ENCODE measurements around the gene SLC1A7. TPM values are rescaled to one million over a fixed set of nuclear protein-coding genes. Genes with fewer than 3 reads are reported as not detected.

The SLC1A7 gene
- total RNA-seq, 2 donors from 2014 or later = not detected

DNA sequence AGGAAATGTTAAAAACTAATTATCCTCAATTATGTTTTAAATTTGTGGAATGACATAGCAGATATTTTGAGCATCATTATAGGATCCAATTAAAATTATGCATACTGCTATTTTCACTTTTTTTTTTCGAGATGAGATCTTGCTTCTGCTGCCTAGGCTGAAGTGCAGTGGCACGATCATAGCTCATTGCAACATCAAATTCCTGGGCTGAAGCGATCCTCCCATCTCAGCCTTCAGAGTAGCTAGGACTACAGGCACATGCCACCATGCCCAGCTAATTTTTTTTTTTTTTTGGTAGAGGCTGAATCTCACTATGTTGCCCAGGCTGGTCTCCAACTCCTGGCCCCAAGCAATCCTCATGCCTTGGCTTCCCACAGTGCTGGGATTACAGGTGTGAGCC, 11.3 kb upstream of the SLC1A7 start:
- H3K27ac Mint-ChIP-seq = no peak overlapping the region
- H3K36me3 Mint-ChIP-seq (ENCODE audit: low read depth) = peaks cover 2% of the 10 kb centered on the region
- H3K4me3 Mint-ChIP-seq = no peak overlapping the region
- DNase-seq = no peak
- H3K27me3 Mint-ChIP-seq = peaks cover 34% of the 10 kb centered on the region
- no peak for ATAC-seq
- H3K4me1 Mint-ChIP-seq = no peaks in the 10 kb centered on the region
- H3K9me3 ChIP-seq (ENCODE audit: control insufficient read depth, low read length, poor library complexity, severe bottlenecking) = no peaks in the 10 kb centered on the region

DNA sequence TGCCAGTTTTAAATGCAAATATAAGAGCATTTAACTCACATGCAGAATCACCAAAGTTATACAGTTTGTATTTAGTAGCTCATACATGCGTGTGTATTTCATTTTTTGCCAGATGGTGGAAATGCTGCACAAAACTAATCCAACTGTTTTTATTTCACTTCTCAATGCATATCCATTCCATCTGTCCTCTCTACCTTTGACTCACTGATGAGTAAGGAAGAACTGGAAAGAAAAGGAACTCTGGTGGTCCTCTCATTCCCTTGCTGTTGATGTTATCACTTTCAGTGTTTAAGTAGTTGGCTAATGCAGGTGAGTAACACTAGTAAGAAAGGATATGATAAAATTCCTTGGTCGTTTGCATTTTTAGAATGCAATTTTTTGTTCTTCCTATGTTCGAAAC, 5.7 kb upstream of the SLC1A7 start:
- H3K9me3 ChIP-seq (ENCODE audit: control insufficient read depth, low read length, poor library complexity, severe bottlenecking) = no peaks in the 10 kb centered on the region
- Mint-ChIP-seq H3K27me3 (peaks cover 23% of the 10 kb centered on the region), H3K27ac (no peak overlapping the region), H3K4me1 (no peaks in the 10 kb centered on the region), H3K36me3 (ENCODE audit: low read depth) (no peaks in the 10 kb centered on the region), H3K4me3 (no peak overlapping the region)
- DNase-seq (no peak), ATAC-seq (no peak)

DNA sequence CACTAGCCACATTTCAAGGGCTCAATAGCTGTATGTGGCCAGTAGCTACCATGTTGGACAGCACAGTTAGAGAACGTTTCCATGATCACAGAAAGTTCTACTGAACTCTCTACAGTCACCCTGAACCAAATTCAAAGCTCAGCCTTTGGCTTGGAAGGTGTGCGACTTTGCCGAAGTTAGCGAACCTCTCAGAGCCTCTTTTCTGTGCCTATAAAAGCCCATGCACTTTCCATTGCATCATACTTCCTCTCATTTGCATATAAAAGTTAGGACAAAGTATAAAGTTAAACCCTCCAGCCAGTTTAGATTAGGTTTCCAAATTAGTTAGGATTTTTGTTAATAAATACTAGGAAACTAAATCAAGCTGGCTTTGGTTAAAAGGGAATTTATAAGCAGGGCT, 4.7 kb upstream of the SLC1A7 start:
- no peaks in the 10 kb centered on the region for H3K36me3 Mint-ChIP-seq (ENCODE audit: low read depth)
- ATAC-seq (no peak), DNase-seq (no peak)
- H3K4me3 Mint-ChIP-seq = no peak overlapping the region
- no peaks in the 10 kb centered on the region for H3K4me1 Mint-ChIP-seq
- H3K27me3 Mint-ChIP-seq = peaks cover 28% of the 10 kb centered on the region
- H3K27ac Mint-ChIP-seq = no peak overlapping the region
- no peaks in the 10 kb centered on the region for H3K9me3 ChIP-seq (ENCODE audit: control insufficient read depth, low read length, poor library complexity, severe bottlenecking)

DNA sequence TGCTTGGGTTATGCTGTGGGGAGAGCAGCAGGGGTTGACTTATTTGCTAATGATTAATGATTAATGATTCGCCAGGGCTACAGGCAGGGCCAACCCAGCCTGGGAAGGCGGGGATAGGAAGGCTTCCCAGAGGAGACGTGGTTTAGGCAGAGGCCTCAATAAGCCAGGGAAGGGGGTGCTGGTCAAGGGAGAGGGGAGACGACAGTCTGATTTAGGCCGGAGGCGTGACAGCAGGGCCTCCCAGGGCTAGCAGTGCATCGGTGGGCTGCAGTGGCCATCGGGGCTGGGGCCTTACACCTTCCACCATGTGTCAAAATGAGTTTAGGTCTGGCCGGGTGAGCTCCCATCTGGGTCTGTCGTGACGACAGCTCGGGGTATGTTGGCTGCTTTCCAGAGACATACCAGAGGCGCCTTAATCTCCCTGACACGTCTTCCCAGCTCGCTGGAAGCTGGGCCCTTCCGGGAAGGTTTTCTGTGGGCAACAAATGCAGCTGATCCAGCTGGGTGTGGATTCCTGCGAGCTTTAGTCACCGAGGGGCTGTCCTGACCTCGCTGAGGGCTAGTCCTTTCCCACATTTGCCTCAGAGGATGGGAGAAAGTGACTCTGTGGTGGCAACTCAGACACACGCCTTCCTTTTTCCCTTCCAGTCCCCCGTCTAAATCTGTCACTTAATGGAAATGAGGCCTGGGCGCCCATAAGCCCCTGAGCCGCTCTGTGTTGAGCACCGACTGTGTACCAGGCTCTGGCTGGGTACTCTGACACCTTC, 3.7 kb upstream of the SLC1A7 start:
- Mint-ChIP-seq H3K36me3 (ENCODE audit: low read depth) (no peaks in the 10 kb centered on the region), H3K27ac (no peak overlapping the region), H3K4me3 (no peak overlapping the region), H3K4me1 (peaks cover 2% of the 10 kb centered on the region), H3K27me3 (peaks cover 35% of the 10 kb centered on the region)
- no peaks in the 10 kb centered on the region for H3K9me3 ChIP-seq (ENCODE audit: control insufficient read depth, low read length, poor library complexity, severe bottlenecking)
- DNase-seq = no peak
- ATAC-seq = no peak

DNA sequence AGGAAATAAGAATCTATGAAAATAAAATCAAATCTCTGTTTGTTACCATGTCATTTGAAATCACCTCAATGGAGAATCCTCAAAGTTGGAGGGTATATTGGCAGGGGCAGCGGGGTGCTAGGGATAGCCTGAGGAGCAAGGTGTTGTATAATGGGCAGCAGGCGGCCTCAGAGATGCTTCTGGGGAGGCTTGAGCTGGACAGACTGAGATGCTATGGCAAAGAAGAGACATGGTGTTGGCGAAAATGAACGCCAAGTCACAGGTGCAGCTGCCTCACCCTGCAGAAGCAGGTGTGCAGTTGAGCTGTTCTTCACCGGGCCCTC, 3.1 kb upstream of the SLC1A7 start:
- no peaks in the 10 kb centered on the region for H3K9me3 ChIP-seq (ENCODE audit: control insufficient read depth, low read length, poor library complexity, severe bottlenecking)
- Mint-ChIP-seq H3K27me3 (peaks cover 30% of the 10 kb centered on the region), H3K4me3 (no peak overlapping the region), H3K4me1 (peaks cover 2% of the 10 kb centered on the region), H3K27ac (no peak overlapping the region), H3K36me3 (ENCODE audit: low read depth) (no peaks in the 10 kb centered on the region)
- no peak for ATAC-seq
- no peak for DNase-seq

DNA sequence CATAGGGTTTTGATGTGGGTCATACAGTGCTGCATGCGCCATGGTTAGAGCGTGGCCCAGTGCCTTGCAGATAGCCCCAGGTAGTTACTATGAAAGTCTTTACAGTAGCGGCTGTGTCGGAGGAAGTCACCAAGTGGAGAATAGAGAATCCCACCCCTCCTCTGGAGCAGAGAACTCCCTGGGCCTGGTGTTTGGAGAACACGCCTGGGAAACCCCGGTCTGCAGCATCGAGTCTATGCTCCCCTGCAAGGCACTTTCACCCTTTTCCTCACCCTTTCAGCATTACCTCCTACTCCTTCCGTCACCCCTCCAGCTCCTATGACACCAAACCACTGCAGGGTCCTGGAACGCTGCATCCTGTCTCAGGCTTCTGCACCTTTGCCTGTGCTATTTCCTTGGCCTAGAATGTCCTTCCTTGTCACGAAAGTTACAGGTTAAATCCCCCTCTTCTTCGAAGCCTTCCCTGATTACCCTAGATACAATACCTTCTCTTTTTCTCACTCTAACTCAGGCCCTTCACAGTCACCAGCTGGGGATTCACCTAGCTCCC, 2.7 kb upstream of the SLC1A7 start:
- no peak for DNase-seq
- Mint-ChIP-seq H3K27me3 (peaks cover 29% of the 10 kb centered on the region), H3K36me3 (ENCODE audit: low read depth) (no peaks in the 10 kb centered on the region), H3K4me3 (no peak overlapping the region), H3K27ac (no peak overlapping the region), H3K4me1 (peaks cover 2% of the 10 kb centered on the region)
- no peak for ATAC-seq
- H3K9me3 ChIP-seq (ENCODE audit: control insufficient read depth, low read length, poor library complexity, severe bottlenecking) = no peaks in the 10 kb centered on the region

DNA sequence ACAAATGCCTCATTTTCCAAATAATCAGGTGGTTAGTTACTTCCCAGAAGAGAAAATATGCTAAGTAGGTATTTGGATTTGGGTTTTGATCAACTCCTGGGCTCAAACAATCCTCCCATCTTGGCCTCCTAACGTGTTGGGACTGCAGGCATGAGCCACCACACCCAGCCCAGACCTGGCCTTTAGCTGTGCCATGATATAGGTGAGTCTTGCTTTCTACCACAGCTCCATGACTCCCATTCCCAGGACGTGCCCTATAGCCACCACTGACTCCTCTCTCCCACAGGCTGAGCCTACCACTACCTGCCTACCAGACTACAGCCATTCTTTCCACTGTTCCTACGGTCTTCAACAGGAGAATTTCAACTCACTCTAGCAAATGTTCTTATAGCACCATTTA, 1.8 kb upstream of the SLC1A7 start:
- Mint-ChIP-seq H3K36me3 (ENCODE audit: low read depth) (no peaks in the 10 kb centered on the region), H3K4me1 (peaks cover 2% of the 10 kb centered on the region), H3K27me3 (peaks cover 29% of the 10 kb centered on the region), H3K27ac (no peak overlapping the region), H3K4me3 (no peak overlapping the region)
- H3K9me3 ChIP-seq (ENCODE audit: control insufficient read depth, low read length, poor library complexity, severe bottlenecking) = no peaks in the 10 kb centered on the region
- no peak for ATAC-seq
- DNase-seq = no peak

DNA sequence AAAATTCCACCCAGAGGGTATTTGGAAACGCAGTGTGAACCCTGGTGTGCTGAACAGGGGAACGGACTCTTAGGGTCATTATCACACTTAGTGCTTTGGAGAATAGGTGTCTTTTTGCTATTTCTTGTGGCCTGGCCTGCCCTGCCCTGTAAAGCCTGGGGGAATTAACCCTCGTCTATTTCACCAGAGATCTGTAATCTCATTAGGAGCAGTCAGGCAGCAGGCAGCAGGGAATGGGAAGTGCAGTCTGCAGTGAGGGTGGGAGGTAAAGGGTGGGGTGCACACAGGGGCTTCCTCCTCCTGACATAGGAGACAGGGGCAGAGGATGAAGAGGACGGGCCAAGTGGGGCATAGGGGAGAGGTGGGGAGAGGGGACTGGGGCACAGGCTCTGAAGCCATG, 1.1 kb upstream of the SLC1A7 start:
- H3K27me3 Mint-ChIP-seq = peaks cover 29% of the 10 kb centered on the region
- H3K4me3 Mint-ChIP-seq = no peak overlapping the region
- H3K27ac Mint-ChIP-seq = no peak overlapping the region
- peaks cover 2% of the 10 kb centered on the region for H3K4me1 Mint-ChIP-seq
- H3K9me3 ChIP-seq (ENCODE audit: control insufficient read depth, low read length, poor library complexity, severe bottlenecking) = no peaks in the 10 kb centered on the region
- no peaks in the 10 kb centered on the region for H3K36me3 Mint-ChIP-seq (ENCODE audit: low read depth)
- ATAC-seq = no peak
- no peak for DNase-seq

DNA sequence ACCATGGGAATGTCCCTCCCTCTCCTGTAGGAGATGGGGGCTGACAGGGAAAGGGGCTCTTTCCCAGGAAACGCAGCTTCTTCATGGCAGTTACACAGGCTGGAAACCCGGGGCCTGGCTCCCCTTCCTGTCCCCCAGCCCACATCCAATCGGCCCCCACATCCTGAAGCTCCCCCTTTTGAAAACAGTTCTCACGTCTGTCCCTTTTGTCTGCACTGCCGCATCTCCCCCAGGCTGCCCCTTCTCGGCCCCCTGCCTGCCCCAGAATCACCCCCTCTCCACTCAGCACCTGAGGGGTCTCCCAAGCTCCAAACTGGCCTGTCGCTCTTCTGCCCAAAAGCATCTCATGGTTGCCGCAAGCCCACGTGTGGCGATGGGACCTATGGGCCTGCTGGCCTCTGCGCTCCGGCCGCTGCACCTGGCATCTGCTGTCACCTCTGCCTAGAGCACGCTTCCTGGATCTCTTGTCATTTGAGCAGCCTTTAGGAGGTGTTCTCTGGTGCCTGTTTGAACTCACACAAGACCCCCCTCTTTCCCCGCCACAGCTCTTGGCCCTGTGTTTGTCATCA, 867 bp downstream of the SLC1A7 start:
- H3K9me3 ChIP-seq (ENCODE audit: control insufficient read depth, low read length, poor library complexity, severe bottlenecking) = no peaks in the 10 kb centered on the region
- Mint-ChIP-seq H3K27ac (no peak overlapping the region), H3K27me3 (peaks cover 29% of the 10 kb centered on the region), H3K4me1 (peaks cover 2% of the 10 kb centered on the region), H3K4me3 (no peak overlapping the region), H3K36me3 (ENCODE audit: low read depth) (no peaks in the 10 kb centered on the region)
- ATAC-seq (no peak), DNase-seq (no peak)

DNA sequence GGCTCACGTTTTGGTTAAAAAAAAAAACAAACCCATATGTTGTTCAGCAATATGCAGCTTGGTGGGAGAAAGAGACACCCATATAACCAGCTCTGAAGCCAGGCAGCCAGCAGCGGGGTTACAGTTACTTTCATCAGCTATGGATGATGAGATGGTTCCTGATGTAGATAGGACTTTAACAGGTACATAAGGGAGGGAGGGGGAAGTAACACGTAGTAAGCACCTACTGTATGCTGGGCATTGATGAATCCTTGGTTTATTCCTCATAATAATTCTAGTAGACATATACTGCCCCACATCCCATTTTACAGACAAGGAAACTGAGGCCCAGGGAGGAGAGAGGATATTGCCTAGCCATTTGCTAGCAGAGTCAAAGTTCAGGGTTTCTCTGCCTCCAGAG, 2.0 kb downstream of the SLC1A7 start:
- Mint-ChIP-seq H3K27me3 (peaks cover 25% of the 10 kb centered on the region), H3K4me1 (peaks cover 2% of the 10 kb centered on the region), H3K4me3 (no peak overlapping the region), H3K27ac (no peak overlapping the region), H3K36me3 (ENCODE audit: low read depth) (no peaks in the 10 kb centered on the region)
- no peak for ATAC-seq
- H3K9me3 ChIP-seq (ENCODE audit: control insufficient read depth, low read length, poor library complexity, severe bottlenecking) = no peaks in the 10 kb centered on the region
- no peak for DNase-seq

DNA sequence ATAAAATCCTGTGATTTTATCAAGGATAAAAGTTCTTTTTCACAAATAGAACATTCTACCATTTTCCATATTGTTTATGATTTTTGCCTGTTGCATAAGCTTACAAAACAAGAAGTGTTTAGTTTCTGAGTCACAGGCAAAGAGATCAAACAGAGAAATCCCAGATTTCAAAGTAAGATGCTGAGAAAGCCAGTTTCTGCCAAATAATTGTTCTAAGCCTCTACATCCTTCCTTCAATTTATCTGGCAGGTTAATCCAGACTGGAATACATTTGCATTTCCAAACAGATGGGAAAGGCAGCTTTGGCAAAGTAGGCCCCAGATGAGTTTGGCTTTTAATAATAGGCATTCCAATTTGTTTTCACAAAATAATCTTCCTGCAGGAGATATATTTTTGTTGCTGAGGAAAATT, 2.5 kb downstream of the SLC1A7 start:
- H3K36me3 Mint-ChIP-seq (ENCODE audit: low read depth) = no peaks in the 10 kb centered on the region
- DNase-seq = no peak
- H3K27ac Mint-ChIP-seq = no peak overlapping the region
- H3K27me3 Mint-ChIP-seq = peaks cover 21% of the 10 kb centered on the region
- H3K9me3 ChIP-seq (ENCODE audit: control insufficient read depth, low read length, poor library complexity, severe bottlenecking) = no peaks in the 10 kb centered on the region
- no peak overlapping the region for H3K4me3 Mint-ChIP-seq
- H3K4me1 Mint-ChIP-seq = peaks cover 2% of the 10 kb centered on the region
- ATAC-seq = no peak

DNA sequence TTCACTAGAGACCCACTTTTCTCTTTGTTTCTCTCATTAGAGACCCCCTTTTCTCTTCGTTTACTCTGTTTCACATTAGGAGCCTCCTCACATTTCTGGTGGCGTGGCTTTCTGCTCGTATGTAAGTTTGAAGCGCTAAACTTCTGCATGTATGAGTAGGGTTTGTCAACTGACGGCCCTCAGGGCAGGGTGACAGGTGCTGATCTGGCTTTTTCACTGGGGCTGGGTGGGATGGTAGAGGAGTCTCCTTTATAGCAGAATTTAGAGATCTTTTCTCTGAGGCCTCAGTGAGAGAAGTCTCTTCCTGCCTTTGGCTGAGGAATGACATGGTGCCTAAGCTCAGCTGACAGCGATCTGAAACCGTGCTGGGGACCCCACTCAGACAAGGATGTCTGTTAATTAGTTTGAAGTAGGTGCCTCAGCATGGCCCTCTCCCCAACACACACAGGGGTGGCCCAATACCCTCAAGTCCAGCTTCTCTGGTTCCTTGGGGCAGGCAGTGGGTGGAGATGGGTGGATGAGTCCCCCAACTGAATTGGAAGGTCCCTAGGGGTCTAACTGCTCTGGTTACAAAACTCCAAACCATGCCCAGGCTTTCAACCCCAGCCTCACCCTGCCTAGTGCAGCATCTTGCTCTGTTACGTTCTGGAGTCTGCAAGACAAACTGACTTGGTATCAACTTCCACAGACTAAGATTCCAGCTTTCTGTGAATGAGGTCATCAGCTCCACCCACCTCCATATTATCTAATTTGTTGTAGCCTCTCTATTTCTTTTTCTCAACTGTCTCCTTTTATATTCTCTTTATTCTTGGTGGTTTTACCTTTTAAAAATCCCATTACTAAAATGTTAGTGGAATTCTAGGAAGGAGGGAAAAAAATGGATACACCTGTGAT, 3.2 kb downstream of the SLC1A7 start:
- H3K27ac Mint-ChIP-seq = no peak overlapping the region
- no peak for ATAC-seq
- no peak for DNase-seq

DNA sequence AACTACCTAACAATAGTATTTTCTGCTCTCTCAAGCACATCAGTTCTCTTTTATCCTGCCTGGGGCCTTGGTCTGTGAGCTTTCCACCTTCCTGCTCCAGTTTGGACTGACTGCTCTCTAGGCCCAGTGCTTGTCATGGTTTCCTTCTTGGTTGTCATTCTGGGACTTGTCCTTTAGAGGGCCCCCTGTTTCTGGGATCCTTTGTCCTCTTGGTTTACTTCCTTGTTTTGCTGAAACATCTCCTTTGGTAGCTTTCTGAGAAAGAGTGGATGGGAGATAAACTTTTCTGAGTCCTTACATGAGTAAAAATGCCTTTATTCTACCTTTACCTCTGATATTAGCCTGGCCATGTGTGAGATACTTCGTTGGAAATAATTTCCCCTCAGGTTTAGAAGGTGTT, 4.7 kb downstream of the SLC1A7 start:
- Mint-ChIP-seq H3K4me1 (peaks cover 2% of the 10 kb centered on the region), H3K27me3 (peaks cover 12% of the 10 kb centered on the region), H3K4me3 (no peak overlapping the region), H3K27ac (no peak overlapping the region), H3K36me3 (ENCODE audit: low read depth) (no peaks in the 10 kb centered on the region)
- no peaks in the 10 kb centered on the region for H3K9me3 ChIP-seq (ENCODE audit: control insufficient read depth, low read length, poor library complexity, severe bottlenecking)
- DNase-seq (no peak), ATAC-seq (no peak)

More for the DNA sequence above, 3.2 kb downstream of the SLC1A7 start:
- Mint-ChIP-seq H3K27me3 (peaks cover 17% of the 10 kb centered on the region), H3K4me3 (no peak overlapping the region), H3K36me3 (ENCODE audit: low read depth) (no peaks in the 10 kb centered on the region), H3K4me1 (peaks cover 2% of the 10 kb centered on the region)
- no peaks in the 10 kb centered on the region for H3K9me3 ChIP-seq (ENCODE audit: control insufficient read depth, low read length, poor library complexity, severe bottlenecking)
